Skeletal muscle satellite cell (primary cell): ENCODE measurements around the gene SNX25.

Experiments
- H3K27me3 ChIP-seq: 2 replicates; pipeline ENCODE4 v1.7.0; 2013; ENCODE audit warnings: low read length; ENCODE audit not compliant: control insufficient read depth, insufficient read depth
- H3K36me3 ChIP-seq: 2 replicates; pipeline ENCODE4 v1.7.0; 2013; ENCODE audit warnings: mild to moderate bottlenecking, control low read depth, low read length; ENCODE audit not compliant: insufficient read depth
- H3K4me1 ChIP-seq: 2 replicates; pipeline ENCODE4 v1.7.0; 2013; ENCODE audit warnings: low read length; ENCODE audit not compliant: control insufficient read depth, insufficient read depth
- H3K4me2 ChIP-seq: 2 replicates; pipeline ENCODE4 v1.7.0; 2013; ENCODE audit warnings: mild to moderate bottlenecking, low read length
- H3K4me3 ChIP-seq: 2 replicates; pipeline ENCODE4 v1.7.0; 2013; ENCODE audit warnings: low read length
- H3K9ac ChIP-seq: 2 replicates; pipeline ENCODE4 v1.7.0; 2013; ENCODE audit warnings: mild to moderate bottlenecking, low read depth, low read length, moderate library complexity
- H3K9me3 ChIP-seq: replicated peaks from 2 replicates; pipeline ENCODE4 v1.7.0; 2013; ENCODE audit warnings: mild to moderate bottlenecking, control low read depth, low read length

SNX25 gene

GRCh38 chr4:185275501-185275900, 66.1 kb downstream of the SNX25 start:
- Histone ChIP-seq H3K4me2 (peak overlapping the region; percentile 49), H3K4me1 (peaks cover 25% of the 10 kb centered on the region), H3K36me3 (peaks cover 3% of the 10 kb centered on the region), H3K27me3 (no peaks in the 10 kb centered on the region), H3K9me3 (no peaks in the 10 kb centered on the region), H3K9ac (peak overlapping the region; percentile 44), H3K4me3 (no peak overlapping the region)

- peaks cover 3% of the 10 kb centered on the region for H3K36me3 ChIP-seq
- H3K4me3 ChIP-seq: no peak overlapping the region
- no peaks in the 10 kb centered on the region for H3K9me3 ChIP-seq
- H3K9ac ChIP-seq: peak overlapping the region; percentile 44
- H3K27me3 ChIP-seq: no peaks in the 10 kb centered on the region
- H3K4me2 ChIP-seq: peak overlapping the region; percentile 49
- H3K4me1 ChIP-seq: peaks cover 25% of the 10 kb centered on the region
Measured at GRCh38 chr4:185276036-185276435, 66.6 kb downstream of the SNX25 start.

GRCh38 chr4:185278716-185279115, 69.3 kb downstream of the SNX25 start:
- Histone ChIP-seq H3K9ac (no peak overlapping the region), H3K27me3 (no peaks in the 10 kb centered on the region), H3K36me3 (peaks cover 3% of the 10 kb centered on the region), H3K4me2 (no peak overlapping the region), H3K4me3 (no peak overlapping the region), H3K4me1 (peaks cover 37% of the 10 kb centered on the region), H3K9me3 (no peaks in the 10 kb centered on the region)

GRCh38 chr4:185280608-185281007, 71.2 kb downstream of the SNX25 start:
- Histone ChIP-seq H3K4me3 (no peak overlapping the region), H3K4me2 (no peak overlapping the region), H3K9me3 (no peaks in the 10 kb centered on the region)

GRCh38 chr4:185282968-185283367, 73.6 kb downstream of the SNX25 start:
- peaks cover 34% of the 10 kb centered on the region for H3K4me1 ChIP-seq
- H3K4me3 ChIP-seq: no peak overlapping the region
- H3K9me3 ChIP-seq: no peaks in the 10 kb centered on the region
- H3K27me3 ChIP-seq: no peaks in the 10 kb centered on the region
- no peak overlapping the region for H3K9ac ChIP-seq
- H3K4me2 ChIP-seq: no peak overlapping the region
- no peaks in the 10 kb centered on the region for H3K36me3 ChIP-seq

More at GRCh38 chr4:185280608-185281007, 71.2 kb downstream of the SNX25 start:
- Histone ChIP-seq H3K36me3 (peaks cover 3% of the 10 kb centered on the region), H3K9ac (no peak overlapping the region), H3K4me1 (peaks cover 37% of the 10 kb centered on the region), H3K27me3 (no peaks in the 10 kb centered on the region)

GRCh38 chr4:185283723-185284122, 74.3 kb downstream of the SNX25 start:
- no peaks in the 10 kb centered on the region for H3K27me3 ChIP-seq
- H3K9me3 ChIP-seq: no peaks in the 10 kb centered on the region
- H3K4me1 ChIP-seq: peaks cover 34% of the 10 kb centered on the region
- no peak overlapping the region for H3K4me3 ChIP-seq
- peaks cover 1% of the 10 kb centered on the region for H3K36me3 ChIP-seq
- peak overlapping the region; percentile 6 for H3K9ac ChIP-seq
- peak overlapping the region; percentile 26 for H3K4me2 ChIP-seq

- Histone ChIP-seq H3K9ac (no peak overlapping the region), H3K4me3 (no peak overlapping the region), H3K4me2 (no peak overlapping the region), H3K36me3 (peaks cover 21% of the 10 kb centered on the region), H3K27me3 (no peaks in the 10 kb centered on the region), H3K9me3 (no peaks in the 10 kb centered on the region), H3K4me1 (peaks cover 34% of the 10 kb centered on the region)
Measured at GRCh38 chr4:185285632-185286393, 76.4 kb downstream of the SNX25 start.

- H3K4me3 ChIP-seq: no peak overlapping the region
- no peak overlapping the region for H3K9ac ChIP-seq
- no peaks in the 10 kb centered on the region for H3K27me3 ChIP-seq
- no peaks in the 10 kb centered on the region for H3K9me3 ChIP-seq
- H3K4me2 ChIP-seq: no peak overlapping the region
- H3K4me1 ChIP-seq: peaks cover 34% of the 10 kb centered on the region
- H3K36me3 ChIP-seq: peaks cover 27% of the 10 kb centered on the region
Measured at GRCh38 chr4:185286571-185286970, 77.2 kb downstream of the SNX25 start.

- H3K4me3 ChIP-seq: no peak overlapping the region
- peaks cover 34% of the 10 kb centered on the region for H3K4me1 ChIP-seq
- no peaks in the 10 kb centered on the region for H3K9me3 ChIP-seq
- no peak overlapping the region for H3K4me2 ChIP-seq
- H3K36me3 ChIP-seq: peaks cover 27% of the 10 kb centered on the region
- H3K9ac ChIP-seq: no peak overlapping the region
- H3K27me3 ChIP-seq: no peaks in the 10 kb centered on the region
Measured at GRCh38 chr4:185287031-185287430, 77.6 kb downstream of the SNX25 start.

GRCh38 chr4:185290018-185290607, 80.7 kb downstream of the SNX25 start:
- no peaks in the 10 kb centered on the region for H3K9me3 ChIP-seq
- H3K4me3 ChIP-seq: no peak overlapping the region
- H3K9ac ChIP-seq: no peak overlapping the region
- no peak overlapping the region for H3K4me2 ChIP-seq
- H3K4me1 ChIP-seq: peaks cover 9% of the 10 kb centered on the region
- peaks cover 38% of the 10 kb centered on the region for H3K36me3 ChIP-seq
- no peaks in the 10 kb centered on the region for H3K27me3 ChIP-seq

GRCh38 chr4:185290656-185291055, 81.3 kb downstream of the SNX25 start:
- Histone ChIP-seq H3K4me2 (no peak overlapping the region), H3K4me1 (peaks cover 9% of the 10 kb centered on the region), H3K9ac (no peak overlapping the region), H3K9me3 (no peaks in the 10 kb centered on the region), H3K4me3 (no peak overlapping the region), H3K36me3 (peaks cover 38% of the 10 kb centered on the region), H3K27me3 (no peaks in the 10 kb centered on the region)

GRCh38 chr4:185293202-185293601, 83.8 kb downstream of the SNX25 start:
- Histone ChIP-seq H3K9me3 (no peaks in the 10 kb centered on the region), H3K36me3 (peaks cover 42% of the 10 kb centered on the region), H3K27me3 (no peaks in the 10 kb centered on the region), H3K9ac (no peak overlapping the region), H3K4me2 (no peak overlapping the region), H3K4me3 (no peak overlapping the region), H3K4me1 (no peaks in the 10 kb centered on the region)
